Measurements from ENCODE around the gene DAGLB. TPM values are rescaled to one million over a fixed set of nuclear protein-coding genes. Genes with fewer than 3 reads are reported as not detected.
A peak's percentile ranks its signal among the peaks of the same experiment; 100 is the strongest.

The DAGLB gene, protein sequence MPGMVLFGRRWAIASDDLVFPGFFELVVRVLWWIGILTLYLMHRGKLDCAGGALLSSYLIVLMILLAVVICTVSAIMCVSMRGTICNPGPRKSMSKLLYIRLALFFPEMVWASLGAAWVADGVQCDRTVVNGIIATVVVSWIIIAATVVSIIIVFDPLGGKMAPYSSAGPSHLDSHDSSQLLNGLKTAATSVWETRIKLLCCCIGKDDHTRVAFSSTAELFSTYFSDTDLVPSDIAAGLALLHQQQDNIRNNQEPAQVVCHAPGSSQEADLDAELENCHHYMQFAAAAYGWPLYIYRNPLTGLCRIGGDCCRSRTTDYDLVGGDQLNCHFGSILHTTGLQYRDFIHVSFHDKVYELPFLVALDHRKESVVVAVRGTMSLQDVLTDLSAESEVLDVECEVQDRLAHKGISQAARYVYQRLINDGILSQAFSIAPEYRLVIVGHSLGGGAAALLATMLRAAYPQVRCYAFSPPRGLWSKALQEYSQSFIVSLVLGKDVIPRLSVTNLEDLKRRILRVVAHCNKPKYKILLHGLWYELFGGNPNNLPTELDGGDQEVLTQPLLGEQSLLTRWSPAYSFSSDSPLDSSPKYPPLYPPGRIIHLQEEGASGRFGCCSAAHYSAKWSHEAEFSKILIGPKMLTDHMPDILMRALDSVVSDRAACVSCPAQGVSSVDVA
- total RNA-seq = 10 to 100 TPM in 3 of 4 donors, 1 to 10 TPM in 1; 9.1 to 36.3 (median 24.3) TPM

DNA sequence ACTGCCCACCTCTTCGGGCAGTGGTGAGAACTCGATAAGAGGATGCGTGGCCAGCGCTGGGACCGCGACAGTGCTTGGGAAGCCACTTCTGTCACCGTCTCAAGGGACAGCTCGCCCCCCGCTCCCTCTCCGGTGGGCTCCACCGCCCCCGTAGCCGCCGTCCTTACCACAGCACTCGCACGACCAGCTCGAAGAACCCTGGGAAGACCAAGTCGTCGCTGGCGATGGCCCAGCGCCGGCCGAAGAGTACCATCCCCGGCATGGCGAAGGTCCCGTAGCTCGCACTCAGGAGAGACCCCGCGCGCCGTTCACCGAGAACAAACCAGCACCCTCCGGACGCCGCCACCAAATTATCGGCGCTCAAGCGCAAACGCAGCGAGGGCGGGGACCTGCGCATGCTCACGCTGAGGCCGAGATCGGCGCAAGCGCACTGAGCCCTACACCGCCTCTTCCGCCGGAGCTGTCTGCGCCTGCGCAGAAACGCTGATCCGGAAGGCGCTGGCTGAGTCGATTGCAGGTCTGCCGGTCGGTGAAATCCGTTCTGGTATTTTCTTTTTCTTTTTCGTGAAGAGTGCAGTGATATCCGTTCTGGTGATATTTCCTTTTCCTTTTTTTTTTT is at the start of gene DAGLB:
DAGLB (minus strand) TSS at position 374 of the 619 bp plus-strand sequence; CDS start at position 262, 112 bp downstream.
- H3K9me3 ChIP-seq = no peaks in the 10 kb centered on the region
- peak within 1 kb of the TSS; percentile 67 to 96 (median 78) for H3K4me3 ChIP-seq
- H3K4me1 ChIP-seq = peaks cover 0 to 6% (median 0%) of the 10 kb centered on the region in 4 donors
- peak; percentile 67 to 92 for TF ChIP-seq POLR2A (IDR thresholded peaks at IDR 0.05)
- TF ChIP-seq, protein P1, sequence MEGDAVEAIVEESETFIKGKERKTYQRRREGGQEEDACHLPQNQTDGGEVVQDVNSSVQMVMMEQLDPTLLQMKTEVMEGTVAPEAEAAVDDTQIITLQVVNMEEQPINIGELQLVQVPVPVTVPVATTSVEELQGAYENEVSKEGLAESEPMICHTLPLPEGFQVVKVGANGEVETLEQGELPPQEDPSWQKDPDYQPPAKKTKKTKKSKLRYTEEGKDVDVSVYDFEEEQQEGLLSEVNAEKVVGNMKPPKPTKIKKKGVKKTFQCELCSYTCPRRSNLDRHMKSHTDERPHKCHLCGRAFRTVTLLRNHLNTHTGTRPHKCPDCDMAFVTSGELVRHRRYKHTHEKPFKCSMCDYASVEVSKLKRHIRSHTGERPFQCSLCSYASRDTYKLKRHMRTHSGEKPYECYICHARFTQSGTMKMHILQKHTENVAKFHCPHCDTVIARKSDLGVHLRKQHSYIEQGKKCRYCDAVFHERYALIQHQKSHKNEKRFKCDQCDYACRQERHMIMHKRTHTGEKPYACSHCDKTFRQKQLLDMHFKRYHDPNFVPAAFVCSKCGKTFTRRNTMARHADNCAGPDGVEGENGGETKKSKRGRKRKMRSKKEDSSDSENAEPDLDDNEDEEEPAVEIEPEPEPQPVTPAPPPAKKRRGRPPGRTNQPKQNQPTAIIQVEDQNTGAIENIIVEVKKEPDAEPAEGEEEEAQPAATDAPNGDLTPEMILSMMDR (IDR thresholded peaks at IDR 0.05) = peak in 1 of 6 experiments; percentile 9
- peaks cover 0 to 17% (median 8%) of the 10 kb centered on the region in 3 donors for H3K36me3 ChIP-seq
- H3K27me3 ChIP-seq = no peaks in the 10 kb centered on the region
- H3K27ac ChIP-seq = peak within 1 kb of the TSS; percentile 77 to 94 (median 88)
- peak; percentile 84 to 97 (median 96) for DNase-seq

DNA sequence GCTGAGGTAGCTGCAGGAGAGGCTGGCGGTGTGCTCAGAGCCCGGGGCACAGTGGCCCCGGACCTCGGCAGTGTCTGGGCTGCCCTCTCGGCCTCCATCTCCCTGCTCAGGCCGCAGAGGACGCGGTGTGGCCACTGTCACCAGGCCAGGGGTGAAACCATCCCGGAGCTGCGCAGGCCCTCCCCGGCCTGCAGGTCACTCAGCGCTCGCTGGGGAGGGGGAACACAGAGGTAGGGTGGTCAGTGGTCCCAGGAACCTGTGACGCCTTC is 49.8 kb upstream of the DAGLB start:
- Histone ChIP-seq H3K27me3 (no peaks in the 10 kb centered on the region), H3K4me3 (no peak overlapping the region), H3K27ac (no peak overlapping the region), H3K9me3 (no peaks in the 10 kb centered on the region), H3K4me1 (no peaks in the 10 kb centered on the region), H3K36me3 (no peaks in the 10 kb centered on the region)
- DNase-seq = no peak
- TF ChIP-seq POLR2A (IDR thresholded peaks at IDR 0.05) = no peak
- TF ChIP-seq, protein P1 (IDR thresholded peaks at IDR 0.05) = no peak

DNA sequence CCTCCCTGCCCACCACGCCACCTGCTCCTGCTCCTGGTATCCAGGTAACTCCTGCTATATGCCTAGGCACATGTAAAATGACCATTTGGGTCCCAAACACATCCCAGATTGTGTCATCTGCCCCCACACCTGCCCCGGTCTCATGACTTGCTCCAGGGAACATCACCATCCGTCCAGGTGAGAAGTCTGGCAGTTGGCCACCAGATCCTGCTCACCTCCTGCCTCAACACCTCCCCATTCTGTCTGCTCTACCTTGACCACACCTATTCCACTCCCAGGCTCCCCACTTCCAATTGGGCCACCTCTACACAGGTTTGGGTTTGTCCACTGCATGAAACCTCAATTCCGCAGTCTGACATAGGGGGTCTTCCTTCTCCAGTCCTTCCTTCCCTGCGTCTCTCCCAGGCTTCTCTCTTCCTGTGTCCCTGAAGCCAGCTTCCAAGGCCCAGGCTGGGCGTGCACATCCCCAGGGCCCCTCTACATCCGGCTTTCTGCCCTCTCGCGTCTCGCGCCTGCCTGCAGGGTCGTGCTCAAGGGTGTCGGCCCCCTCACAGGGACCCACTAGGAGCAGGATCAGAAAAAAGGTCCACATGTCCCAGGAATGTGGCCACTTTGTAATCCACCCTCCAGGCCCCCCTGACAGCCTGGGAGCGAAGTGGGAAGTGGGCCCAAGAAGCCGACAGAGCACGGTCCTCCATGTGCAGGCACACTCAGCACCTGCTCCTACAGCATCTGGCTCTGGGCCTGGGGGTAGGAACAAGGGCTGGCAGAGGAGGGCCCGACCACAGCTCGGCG is 49.3 kb upstream of the DAGLB start:
- Histone ChIP-seq H3K27me3 (no peaks in the 10 kb centered on the region), H3K4me3 (no peak overlapping the region), H3K9me3 (no peaks in the 10 kb centered on the region), H3K36me3 (no peaks in the 10 kb centered on the region), H3K4me1 (no peaks in the 10 kb centered on the region), H3K27ac (no peak overlapping the region)
- no peak for DNase-seq
- TF ChIP-seq, protein P1 (IDR thresholded peaks at IDR 0.05) = no peak
- no peak for TF ChIP-seq POLR2A (IDR thresholded peaks at IDR 0.05)

DNA sequence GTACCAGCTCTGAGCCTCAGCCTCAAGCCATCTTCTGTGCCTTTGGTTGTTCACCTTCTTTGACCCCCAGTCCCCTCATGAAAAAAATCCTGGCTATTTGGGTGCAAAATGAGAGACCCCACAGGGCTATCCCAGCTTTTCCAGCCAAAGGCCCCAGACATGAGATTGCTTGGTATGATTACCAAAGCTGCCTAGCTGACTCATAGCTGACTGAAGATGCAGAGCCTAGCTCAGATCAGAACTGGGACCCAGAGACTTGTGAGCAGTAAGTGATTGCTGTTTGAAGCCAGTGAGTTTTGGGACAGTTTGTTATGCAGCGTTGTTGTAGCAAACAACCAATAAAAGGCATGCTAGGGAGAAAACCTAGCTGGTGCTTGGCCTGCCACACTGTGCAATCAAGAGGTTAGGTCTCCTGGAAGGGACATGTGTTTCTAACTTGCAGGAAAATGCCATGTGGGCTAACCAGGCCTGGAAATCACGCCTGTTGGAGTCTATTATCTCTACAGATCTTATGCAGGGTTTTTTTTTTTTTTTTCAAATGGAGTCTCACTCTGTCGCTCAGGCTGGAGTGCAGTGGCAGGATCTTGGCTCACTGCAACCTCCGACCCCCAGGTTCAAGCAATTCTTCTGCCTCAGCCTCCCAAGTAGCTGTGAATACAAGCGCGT is 48.0 kb upstream of the DAGLB start:
- Histone ChIP-seq H3K36me3 (no peaks in the 10 kb centered on the region), H3K4me3 (no peak overlapping the region), H3K9me3 (no peaks in the 10 kb centered on the region), H3K4me1 (no peaks in the 10 kb centered on the region), H3K27me3 (no peaks in the 10 kb centered on the region), H3K27ac (no peak overlapping the region)
- no peak for DNase-seq
- TF ChIP-seq, protein P1 (IDR thresholded peaks at IDR 0.05) = no peak
- TF ChIP-seq POLR2A (IDR thresholded peaks at IDR 0.05) = no peak

DNA sequence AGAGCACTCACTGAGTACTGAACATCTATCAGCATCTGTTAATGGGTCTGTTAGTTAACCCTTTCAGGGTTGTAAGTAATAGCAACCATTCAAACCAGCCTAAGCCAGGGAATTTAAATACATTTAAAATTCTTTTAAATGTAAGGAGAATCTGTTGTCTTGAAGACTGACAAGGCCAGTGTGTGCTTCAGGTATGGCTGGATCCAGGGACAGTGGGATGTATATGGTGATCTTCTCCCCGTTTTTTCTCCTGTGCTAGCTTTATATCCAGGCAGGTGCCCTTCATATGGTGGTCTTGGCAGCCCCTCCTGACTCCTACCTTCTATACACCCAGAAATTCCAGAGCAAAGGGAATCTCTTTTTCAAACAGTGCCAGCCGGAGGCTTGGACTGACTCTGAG is 46.6 kb upstream of the DAGLB start:
- TF ChIP-seq, protein P1 (IDR thresholded peaks at IDR 0.05) = no peak
- TF ChIP-seq POLR2A (IDR thresholded peaks at IDR 0.05) = no peak
- H3K4me1 ChIP-seq = no peaks in the 10 kb centered on the region
- DNase-seq = no peak

More for the DNA sequence above, 46.6 kb upstream of the DAGLB start:
- Histone ChIP-seq H3K27me3 (no peaks in the 10 kb centered on the region), H3K36me3 (no peaks in the 10 kb centered on the region), H3K4me3 (no peak overlapping the region), H3K27ac (no peak overlapping the region), H3K9me3 (peaks cover 0 to 3% (median 0%) of the 10 kb centered on the region in 4 donors)
